ENCODE measurements around the gene GARIN5B.
A peak's percentile ranks its signal among the peaks of the same experiment; 100 is the strongest.

Gene GARIN5B

GRCh38 chr19:55319785-55320184 is 43.3 kb downstream of the GARIN5B start:
- peak; percentile 10 for DNase-seq

- DNase-seq: no peak
These were observed 46.4 kb downstream of the GARIN5B start for GRCh38 chr19:55316646-55317045.

GRCh38 chr19:55315956-55316525 is 47.0 kb downstream of the GARIN5B start:
- no peak for DNase-seq

DNA sequence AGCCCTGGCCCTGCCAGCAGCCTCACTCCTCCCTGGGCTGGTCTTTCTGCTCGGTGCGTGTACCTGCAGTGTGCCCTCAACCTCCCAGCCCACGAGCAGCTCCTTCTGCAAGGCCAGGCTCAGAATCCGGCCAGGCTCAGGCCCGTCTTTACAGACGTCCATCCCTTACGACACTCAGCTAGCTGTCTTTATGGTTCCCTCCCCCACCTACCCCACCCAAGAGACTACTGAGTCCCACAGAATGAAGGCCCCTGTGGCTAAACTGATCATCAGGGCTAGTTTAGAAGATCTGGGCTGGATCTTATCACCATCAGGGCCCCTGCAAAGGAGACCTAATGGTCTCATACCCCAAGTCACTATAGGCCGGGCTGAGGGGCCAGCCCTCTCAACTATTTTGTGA is 48.7 kb downstream of the GARIN5B start:
- DNase-seq: no peak

DNA sequence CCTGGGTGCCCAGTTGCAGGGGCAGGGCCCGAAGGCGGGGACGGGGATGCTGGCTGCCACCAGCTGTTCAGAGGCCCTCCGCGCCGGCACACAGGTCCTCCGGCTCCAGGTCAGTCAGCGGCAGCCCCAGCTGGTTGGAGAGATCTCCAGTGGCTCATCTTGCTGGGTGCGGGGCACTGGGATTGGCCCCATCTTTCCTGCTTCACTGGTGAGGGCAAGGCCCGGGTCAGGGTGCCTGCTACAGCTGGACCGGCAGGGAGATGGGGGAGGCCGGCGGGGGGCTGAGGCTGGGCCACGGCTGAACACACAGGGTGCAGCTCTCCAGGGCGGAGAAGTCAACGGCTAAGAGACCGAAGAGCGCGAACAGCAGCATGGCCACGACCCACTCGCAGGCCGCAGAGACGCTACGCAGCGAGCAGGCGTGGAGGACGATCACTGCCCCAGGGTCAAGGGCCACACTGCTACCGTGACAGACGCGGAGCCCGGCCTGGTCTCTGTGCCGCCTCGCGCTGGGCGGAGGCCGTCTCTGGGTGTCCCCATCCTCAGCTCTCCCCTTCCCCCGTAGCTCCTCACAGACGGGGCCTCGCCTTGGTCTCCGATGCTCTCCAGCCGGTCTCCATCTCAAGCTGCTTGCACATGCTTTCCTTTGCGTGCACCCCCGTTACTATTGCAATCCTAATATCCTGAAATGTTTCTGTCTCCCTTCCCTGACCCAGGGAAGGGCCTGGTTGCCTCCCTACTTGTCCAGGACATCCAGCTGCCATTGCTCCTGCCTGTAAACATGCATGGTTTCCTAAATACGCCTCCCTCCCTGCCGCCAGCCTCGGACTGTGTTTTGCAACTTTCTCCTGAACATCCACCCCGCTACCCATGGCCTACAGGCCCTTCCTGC is 50.2 kb downstream of the GARIN5B start:
- DNase-seq: no peak

DNA sequence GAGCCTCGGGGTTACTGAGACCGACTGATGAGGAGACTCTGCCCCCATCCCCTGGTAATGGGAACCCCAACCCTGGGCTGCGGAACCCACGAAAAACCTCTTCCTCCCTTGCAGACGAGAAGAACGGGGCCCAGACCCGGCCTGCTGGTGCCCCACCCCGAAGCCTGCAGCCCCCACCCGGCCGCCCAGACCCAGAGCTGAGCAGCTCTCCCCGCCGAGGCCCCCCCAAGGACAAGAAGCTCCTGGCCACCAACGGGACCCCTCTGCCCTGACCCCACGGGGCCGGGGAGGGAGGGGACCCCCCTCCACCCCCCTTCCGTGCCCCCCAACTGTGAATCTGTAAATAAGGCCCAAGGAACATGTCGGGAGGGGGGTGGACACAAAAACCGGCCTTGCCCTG is 51.3 kb downstream of the GARIN5B start:
- DNase-seq: no peak

DNA sequence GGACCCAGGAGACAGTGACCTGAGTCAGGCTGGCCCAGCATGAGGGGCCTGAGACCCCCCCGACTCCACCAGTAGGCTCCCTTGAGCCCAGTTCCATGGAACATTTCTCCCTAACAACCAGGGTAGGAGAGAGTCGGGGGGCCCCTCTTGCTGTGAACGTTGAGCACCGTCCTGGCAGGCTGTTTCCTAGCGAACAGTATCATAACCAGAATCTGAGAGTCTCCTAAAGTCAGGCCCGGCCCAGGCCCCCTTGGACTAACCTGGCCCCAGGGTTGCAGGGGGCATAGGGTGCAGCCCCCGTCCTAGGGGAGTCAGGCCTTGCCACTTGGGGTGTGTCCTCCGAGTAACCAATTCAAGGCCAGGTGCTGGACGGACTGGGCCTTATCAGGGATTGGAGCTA is 51.7 kb downstream of the GARIN5B start:
- DNase-seq: no peak

GRCh38 chr19:55310498-55310897 is 52.6 kb downstream of the GARIN5B start:
- DNase-seq: no peak

GRCh38 chr19:55309448-55309847 is 53.6 kb downstream of the GARIN5B start:
- DNase-seq: no peak

GRCh38 chr19:55308281-55308680 is 54.8 kb downstream of the GARIN5B start:
- DNase-seq: no peak

- DNase-seq: no peak
These were observed 56.3 kb downstream of the GARIN5B start for GRCh38 chr19:55306712-55307111.

DNA sequence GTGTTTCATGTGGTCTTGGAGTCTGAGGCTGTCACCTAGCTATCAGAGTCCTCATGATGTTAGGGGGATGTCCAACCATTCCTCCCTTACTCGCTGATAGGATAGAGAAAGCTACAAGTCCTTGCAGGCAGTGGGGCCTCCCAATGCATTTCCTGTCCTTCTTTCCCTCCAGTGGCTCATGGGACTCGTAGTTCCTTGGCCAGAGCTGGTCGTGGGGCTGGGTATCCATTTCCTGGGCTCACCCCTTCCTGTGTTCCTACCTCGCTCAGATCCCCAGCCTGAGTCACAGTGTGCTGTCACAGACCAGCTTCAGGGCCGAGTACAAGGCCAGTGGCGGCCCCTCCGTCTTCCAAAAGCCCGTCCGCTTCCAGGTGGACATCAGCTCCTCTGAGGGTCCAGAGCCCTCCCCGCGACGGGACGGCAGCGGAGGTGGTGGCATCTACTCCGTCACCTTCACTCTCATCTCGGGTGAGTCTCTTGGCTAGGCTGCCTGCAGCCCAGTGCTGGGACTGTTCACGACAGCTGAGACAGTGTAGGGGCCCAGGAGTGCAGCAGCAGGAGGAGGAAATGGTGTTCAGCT is 57.0 kb downstream of the GARIN5B start:
- no peak for DNase-seq

- DNase-seq: peak; percentile 22
These were observed 57.6 kb downstream of the GARIN5B start for GRCh38 chr19:55305491-55305890.

DNA sequence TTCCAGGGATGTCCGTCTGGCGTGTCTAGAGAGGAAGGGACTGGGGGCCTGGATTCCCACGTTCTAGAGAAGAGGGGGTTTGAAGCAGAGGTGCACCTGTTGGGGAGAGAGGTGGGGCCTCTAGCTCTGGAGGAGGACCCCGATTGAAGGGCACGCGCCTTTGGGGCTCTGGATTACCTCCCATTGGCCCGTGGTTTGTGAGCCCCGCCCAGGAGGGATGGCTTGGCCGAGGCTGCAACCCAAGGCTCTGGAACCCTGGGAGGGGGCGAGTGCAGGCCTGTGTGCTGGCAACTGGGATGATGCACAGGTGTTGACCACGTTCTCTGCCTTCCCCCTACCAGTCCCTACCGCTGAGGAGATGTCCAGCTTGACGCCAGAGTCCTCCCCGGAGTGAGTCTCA is 58.1 kb downstream of the GARIN5B start:
- no peak for DNase-seq
